ENCODE measurements around the gene METTL9. TPM values are rescaled to one million over a fixed set of nuclear protein-coding genes. Genes with fewer than 3 reads are reported as not detected.
"Not testable (repeated sequence)": the region's sequence is repeated elsewhere in the genome, so short reads cannot be mapped to it uniquely, and the experiment has no call there.

The METTL9 gene
- total RNA-seq, 1 experiment from 2014 or later, result 190 TPM

DNA sequence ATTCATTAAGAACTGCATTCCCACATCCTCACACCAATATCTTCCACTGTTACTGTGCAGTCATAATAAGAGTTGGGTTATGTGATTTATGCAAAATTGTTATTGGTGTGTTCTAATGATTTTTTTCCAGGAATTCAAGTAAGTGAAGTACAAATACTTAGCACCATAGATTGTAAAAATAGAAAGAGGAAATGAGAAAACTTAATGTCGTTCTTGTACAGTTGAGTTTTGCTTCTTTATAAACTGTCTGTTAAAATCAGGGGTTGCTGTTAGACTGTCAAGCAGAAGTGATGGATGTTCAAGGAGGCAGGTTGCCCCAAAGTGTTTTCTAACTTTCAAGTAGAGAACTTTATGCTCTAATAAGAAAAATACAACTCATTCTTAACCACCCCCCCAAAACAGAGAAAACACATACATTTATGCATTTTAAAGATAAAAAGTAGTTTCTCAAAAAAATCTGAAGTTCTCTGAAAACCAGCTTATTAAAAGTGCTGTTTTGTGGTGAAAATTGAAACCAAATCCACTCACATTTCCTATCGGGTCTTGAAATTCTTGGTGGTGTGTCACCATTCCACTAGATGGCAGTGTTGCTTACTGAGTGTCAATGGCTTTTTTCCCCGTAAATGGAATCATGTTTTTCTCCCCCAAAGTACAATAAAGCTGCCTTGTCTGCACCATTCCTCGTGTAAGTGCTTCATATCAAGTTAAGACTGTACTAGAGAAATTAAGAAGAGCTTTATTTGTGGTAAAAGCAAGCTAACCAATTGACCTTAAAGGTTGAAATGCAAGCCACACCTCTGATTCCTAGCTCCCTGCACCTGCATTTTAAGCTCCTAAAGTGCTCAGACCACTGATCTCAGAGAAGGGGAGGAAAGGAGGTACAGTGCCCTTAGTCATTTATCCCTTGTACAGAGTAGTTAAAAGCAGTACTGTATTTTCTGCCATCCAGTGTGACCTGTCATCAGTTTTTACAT is 57.7 kb downstream of the METTL9 start:
- DNase-seq (ENCODE audit: low read depth), result peak; percentile 49

DNA sequence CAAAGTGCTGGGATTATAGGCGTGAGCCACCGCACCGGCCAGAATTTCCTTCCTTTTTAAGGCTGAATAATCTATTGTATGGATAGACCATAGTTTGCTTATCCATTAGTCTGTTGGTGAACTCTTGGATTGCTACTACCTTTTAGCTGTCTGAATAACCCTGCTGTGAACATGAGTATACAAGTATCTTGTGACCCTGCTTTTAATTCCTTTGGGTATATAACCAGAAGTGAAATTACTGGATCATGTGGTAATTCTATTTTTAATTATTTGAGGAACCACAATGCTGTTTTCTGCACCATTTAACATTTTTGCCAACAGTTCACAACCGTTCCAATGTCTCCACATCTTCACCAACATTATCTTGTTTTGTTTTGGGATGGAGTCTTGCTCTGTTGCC is 59.7 kb downstream of the METTL9 start:
- no peak for DNase-seq (ENCODE audit: low read depth)

DNA sequence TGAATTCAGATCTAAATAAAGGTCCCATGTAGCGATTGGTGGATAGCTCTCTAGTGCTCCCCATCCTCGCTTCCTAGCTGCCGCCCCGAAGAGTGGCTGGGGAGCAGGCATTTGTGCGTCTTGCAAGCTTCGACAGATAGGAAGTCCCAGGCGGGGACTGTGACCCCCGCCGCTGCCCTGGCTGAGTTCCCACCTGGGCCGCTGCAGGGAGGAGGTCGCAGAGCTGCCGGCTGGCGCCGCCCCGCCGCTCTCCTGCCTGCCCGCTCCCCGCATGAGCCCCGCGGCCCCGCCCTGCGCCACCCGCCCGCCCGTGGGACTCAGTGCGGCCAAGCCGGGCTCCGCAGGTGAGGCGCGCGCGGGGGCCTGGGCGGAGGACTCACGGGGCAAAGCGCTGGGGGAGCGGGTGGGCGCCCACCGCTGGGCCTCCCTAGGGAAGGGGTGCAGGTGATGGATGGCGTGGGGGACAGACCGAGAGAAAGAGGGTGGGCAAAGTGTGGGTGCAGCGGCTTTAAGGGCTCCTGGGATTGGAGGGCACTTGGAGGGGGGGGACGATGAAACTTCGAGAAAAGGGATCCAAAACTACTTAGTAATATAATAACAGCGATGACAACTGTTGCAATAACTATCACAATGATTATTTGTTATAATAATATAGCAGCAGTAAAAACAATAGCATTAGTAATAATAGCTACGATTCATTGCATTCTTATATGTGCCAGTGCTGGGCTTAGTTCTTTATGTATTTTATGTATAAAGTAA is 64.7 kb downstream of the METTL9 start, which contains the start of gene OTOA:
Gene OTOA (plus strand): TSS at position 80 of the 759 bp plus-strand sequence. CDS start 14,547 bp downstream, outside the sequence.
- no peak for DNase-seq (ENCODE audit: low read depth)

DNA sequence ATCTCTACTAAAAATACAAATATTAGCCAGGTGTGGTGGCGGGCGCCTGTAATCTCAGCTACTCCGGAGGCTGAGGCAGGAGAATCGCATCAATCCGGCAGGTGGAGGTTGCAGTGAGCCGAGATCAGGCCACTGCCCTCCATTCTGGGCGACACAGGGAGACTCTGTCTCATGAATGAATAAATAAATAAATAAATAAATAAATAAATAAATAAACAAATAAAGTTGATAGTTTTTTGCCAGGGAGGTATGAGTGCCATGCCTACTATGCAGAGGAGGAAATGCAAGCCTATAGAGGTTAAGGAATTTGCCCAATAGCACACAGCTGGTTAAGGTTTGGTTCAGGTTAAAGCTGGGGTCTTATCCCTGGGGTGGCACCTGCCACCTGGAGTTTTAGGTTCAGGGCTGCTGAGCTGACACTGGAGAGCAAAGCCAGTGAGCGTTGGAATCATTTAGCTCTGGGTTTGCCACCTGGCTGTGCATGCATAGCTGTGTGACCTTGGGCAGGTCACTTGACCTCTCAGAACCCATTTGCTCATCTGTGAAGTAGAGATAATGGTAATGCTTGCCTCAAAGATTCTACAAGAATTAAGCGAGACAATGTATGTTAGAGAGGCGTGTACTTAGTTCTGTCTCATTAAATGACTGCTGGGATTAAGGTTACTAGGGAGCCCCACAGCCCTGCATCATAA is 65.6 kb downstream of the METTL9 start:
- no peak for DNase-seq (ENCODE audit: low read depth)

DNA sequence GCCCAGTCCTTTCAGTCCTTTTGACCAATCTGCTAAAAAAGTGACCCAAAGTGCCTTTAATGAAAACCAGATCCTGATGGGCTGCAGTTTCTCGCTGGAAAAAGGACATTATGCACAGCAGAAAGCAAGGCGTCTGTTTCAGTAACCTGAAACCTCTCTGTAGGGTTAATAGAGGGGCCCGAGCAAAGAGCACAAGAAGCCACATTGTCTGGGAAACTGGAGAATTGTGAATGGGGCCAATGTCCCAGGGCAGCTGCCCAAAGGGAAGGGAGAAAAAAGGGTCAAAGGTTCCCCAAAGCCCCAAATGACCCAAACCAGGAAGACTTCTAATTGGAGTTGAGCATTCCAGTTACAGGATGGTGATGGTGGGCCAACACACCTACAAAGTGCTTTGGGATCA is 67.4 kb downstream of the METTL9 start:
- no peak for DNase-seq (ENCODE audit: low read depth)

DNA sequence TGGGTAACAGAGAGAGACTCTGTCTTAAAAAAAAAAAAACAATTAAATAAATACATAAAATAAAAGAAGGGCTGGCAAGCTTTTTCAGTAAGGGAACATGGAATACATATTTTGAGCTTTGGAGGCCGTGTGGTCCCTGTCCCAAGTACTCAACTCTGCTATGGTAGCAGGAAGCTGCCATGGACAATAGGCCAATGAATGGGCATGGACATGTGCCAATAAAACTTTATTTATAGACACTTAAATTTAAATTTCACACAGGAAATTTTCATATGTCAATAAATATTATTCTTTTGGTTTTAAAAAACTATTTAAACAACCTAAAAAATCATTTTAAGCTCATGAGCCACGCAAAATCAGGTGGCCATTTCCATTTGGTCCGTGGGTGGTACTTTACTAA is 68.2 kb downstream of the METTL9 start:
- DNase-seq (ENCODE audit: low read depth), result no peak

DNA sequence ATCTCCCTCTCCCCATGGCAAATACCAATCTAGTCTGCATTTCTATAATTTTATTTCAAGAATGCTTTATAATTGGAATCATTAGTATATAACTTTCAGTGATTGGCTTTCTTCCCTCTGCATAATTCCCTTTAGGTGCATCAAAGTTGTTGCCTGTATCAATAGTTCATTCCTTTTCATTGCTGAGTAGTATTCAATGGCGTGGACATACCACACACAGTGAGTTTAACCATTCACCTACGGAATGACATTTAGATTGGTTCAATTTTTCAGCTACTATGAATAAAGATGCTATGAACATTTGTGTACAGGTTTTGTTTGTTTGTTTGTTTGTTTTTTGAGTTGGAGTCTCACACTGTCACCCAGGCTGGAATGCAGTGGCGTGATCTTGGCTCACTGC is 74.1 kb downstream of the METTL9 start:
- DNase-seq (ENCODE audit: low read depth), result no peak

DNA sequence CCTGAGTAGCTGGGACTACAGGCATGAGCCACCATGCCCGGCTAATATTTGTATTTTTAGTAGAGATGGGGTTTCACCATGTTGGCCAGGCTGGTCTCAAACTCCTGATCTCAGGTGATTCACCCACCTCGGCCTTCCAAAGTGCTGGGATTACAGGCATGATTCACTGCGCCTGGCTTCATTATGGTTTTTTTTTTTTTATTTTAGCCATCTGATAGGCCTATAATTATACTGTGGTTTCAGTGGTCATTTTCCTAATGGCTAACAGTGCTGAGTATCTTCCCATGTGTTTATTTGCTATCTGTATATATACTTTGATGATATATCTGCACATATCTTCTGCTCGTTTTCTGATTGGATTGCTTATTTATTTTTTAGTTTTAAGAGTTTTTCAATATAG is 75.1 kb downstream of the METTL9 start:
- peak; percentile 50 for DNase-seq (ENCODE audit: low read depth)

DNA sequence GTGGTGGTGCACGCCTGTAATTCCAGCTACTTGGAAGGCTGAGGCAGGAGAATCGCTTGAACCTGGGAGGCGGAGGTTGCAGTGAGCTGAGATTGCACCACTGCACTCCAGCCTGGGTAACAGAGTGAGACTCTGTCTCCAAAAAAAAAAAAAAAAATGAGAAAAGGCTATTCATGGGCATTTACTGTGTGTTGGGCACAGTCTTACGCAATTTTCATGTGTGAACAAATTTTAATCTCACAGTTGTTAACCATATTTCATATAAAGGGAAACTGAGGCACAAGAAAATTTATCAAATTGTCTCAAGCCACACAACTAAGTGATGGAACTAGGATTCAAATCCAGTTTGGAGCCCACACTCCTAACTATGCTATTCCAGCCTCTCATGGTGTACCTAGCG is 81.3 kb downstream of the METTL9 start:
- DNase-seq (ENCODE audit: low read depth), result not testable (repeated sequence)

DNA sequence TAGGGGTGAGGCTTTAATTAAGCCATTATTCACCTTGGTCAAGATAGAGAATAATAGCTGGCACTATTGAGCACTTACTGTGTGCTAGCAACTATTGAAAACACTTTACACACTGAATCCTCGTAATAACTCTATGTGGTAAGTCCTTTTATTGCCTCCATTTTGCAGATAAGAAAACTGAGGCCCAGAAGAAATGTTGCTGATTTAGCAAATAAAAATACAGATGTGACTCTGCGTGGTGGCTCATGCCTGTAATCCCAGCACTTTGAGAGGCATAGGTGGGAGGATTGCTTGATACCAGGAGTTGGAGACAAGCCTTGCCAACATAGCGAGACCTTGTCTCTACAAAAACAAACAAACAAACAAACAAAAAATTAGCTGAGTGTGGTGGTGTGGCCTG is 83.8 kb downstream of the METTL9 start:
- DNase-seq (ENCODE audit: low read depth), result no peak

DNA sequence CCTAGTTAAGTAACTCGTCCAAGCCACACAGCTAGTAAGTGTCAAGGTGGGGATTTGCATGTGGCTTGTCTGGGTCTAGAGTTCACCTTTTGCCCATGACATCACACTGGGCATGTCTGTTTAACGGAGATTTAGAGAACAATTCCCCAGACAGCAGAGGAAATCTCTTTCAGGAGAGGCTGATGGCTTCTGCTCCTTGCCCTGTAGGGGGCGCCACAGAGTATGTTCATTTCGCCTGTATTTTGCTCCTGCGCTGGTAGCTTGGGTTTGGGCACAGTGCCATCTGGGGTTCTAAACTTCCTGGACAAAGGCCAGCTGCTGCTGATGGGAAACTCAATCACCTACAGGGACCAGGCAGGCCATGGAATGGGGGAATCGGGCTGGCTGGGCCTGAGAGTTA is 84.8 kb downstream of the METTL9 start:
- DNase-seq (ENCODE audit: low read depth), result peak; percentile 26

DNA sequence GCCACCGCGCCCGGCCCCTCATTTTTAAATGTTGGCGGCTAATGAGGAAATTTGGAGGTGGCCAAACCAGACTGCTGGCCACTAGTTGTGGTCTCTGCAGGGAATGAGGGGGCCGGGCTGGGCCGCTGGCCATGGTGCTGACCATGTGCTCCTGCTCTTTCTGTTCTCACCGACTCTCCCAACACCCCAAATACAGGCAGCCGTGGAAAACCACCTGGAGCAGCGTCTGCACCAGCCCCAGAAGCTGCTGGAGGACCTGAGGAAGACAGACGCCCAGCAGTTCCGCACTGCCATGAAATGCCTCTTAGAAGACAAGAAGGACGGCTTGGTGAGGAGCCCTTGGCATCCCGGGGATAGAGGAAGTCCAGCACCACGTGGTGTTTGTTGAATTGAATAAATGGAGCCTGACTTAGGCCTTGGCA is 85.7 kb downstream of the METTL9 start:
- DNase-seq (ENCODE audit: low read depth), result no peak

DNA sequence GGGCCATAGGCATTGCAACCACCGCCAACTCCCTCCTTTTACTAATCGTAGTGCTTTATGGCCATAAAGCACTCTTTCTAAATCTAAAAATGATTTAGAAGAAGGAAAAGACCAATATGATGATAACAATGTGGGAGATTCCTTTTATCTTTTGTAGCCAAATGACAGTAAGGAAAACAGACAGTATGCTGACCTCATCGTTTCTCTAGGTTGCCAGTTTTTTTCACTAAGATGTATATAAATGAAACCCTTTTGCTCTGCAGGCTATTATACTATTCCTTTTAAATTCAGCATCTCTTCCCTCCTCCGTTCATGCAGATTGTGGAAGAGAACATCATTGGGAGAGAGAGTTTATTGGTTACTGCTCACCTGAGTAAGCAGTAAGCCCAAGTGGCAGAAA is 89.7 kb downstream of the METTL9 start:
- DNase-seq (ENCODE audit: low read depth), result no peak

DNA sequence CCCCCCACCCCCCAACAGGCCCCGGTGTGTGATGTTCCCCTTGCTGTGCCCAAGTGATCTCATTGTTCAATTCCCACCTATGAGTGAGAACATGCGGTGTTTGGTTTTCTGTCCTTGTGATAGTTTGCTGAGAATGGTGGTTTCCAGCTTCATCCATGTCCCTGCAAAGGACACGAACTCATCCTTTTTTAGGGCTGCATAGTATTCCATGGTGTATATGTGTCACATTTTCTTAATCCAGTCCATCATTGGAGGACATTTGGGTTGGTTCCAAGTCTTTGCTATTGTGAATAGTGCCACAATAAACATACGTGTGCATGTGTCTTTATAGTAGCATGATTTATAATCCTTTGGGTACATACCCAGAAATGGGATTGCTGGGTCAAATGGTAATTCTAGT is 91.6 kb downstream of the METTL9 start:
- not testable (repeated sequence) for DNase-seq (ENCODE audit: low read depth)

DNA sequence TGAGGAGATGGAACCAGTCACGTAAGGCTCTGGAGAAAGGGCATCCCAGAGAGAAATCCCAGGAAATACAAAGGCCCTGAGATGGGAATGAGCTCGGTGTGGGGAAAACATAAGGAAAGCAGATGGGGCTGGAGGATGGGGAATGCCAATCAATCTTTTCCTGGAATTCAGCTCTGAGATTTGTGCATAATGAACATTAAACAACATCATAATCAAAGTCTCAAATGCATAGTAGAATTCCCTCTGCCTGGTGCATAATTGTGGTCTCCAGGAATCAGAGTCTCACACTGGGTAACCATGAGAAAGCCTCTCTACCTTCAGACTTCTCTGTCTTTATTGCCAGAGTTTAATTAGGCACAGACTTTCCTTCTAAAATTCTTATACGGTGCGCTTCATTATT is 95.2 kb downstream of the METTL9 start:
- no peak for DNase-seq (ENCODE audit: low read depth)

DNA sequence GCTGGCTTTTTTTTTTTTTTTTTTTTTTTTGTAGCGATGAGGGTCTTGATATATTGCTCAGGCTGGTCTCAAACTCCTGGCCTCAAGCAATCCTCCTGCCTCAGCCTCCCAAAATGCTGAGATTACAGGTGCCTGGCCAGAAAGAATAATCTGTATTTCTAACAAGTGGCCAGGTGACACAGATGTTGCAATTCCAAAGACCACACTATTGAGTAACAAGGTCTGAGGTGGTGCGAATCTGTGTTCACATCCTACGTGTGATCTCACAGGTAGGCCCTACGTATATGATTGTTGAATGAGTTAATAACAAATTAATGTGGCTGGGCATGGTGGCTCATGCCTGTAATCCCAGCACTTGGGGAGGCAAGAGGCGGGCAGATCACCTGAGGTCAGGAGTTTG is 97.7 kb downstream of the METTL9 start:
- no peak for DNase-seq (ENCODE audit: low read depth)

DNA sequence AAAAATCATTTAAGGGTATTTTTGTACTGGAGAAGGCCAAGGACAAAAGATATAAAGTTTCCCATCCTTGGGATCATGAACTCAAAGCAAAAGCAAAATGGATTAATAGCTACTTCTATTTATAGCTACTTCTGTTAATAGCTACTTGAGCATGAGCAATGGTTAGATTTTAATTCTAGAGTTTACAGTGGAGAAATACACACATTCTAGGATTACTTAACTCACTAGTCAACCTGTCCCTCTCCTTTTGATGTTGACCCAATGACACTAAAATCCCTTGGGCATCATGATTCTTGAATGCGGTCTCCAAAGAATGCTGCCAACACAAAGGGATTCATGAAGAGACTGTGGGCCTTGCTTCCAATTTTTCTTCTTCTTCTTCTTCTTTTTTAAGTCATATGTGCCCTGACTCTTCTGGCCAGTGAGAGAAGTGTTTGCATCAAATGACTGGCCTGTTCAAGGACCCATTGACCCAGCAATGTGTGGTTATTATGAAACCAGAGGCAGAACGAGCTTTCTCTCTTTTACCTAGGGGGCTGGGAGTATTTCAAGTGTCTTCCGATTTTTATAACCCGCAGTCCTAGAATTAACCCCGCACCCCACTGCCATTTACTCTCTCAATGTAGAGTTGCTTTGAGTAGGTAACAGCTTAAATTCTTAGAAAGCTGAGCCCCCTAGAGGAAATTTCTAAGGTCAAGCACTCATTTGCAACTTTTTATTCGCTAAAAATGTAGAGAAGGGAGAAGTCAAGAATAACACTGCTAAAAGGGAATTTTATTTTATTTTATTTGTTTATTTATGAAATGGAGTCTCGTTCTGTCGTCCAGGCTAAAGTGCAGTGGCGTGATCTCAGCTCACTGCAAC is 99.0 kb downstream of the METTL9 start:
- DNase-seq (ENCODE audit: low read depth), result no peak

DNA sequence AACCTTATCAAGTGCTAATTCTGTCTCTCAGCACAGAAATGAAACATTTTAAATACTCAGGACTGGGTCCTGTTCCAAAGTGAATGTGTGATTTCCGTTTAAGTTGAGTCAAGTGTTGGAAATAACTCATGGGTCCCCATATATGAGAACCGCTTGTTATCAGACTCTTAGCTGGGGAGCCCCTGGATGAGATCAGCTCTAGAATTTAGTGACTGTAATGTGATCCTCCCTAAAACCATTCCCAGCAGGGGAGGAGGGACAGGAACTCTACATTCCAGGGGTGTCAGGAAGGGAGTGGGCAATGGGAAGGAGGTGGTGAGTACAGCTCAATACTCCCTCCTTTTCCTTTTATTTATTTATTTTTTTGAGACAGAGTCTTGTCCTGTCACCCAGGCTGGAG is 101.9 kb downstream of the METTL9 start:
- DNase-seq (ENCODE audit: low read depth), result no peak

DNA sequence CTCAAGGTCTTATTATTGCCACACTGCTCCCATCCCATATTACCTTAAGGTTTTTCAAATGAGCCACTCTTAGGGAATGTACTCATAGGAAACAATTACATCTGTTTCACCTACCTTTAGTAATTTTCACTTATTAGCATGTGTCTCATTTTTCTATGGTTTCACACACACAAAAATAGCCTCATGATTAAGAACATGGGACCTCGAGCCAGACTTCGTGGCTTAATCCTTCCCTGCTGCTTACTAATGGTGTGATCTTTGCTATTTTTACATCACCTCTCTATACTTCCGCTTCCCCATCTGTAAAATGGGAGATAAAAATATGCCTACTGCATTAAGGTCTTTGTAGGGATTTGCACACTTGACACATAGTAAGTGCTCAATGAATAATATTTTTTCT is 102.9 kb downstream of the METTL9 start:
- no peak for DNase-seq (ENCODE audit: low read depth)

DNA sequence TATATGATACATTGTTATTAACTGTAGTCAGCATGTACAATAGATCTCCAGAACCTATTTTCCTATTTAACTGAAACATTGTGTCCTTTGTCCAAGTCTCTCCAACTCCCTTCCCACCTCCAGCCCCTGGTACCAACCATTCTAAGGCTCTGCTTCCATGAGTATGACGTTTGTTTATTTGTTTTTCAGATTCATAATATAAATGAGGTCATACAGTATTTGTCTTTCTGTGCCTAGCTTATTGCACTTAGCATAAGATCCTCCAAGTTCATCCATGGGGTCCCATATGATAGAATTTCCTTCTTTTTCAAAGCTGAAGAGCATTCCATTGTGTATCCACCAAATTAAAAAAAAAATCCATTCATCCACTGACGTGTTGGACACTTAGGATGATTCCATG is 103.8 kb downstream of the METTL9 start:
- no peak for DNase-seq (ENCODE audit: low read depth)

DNA sequence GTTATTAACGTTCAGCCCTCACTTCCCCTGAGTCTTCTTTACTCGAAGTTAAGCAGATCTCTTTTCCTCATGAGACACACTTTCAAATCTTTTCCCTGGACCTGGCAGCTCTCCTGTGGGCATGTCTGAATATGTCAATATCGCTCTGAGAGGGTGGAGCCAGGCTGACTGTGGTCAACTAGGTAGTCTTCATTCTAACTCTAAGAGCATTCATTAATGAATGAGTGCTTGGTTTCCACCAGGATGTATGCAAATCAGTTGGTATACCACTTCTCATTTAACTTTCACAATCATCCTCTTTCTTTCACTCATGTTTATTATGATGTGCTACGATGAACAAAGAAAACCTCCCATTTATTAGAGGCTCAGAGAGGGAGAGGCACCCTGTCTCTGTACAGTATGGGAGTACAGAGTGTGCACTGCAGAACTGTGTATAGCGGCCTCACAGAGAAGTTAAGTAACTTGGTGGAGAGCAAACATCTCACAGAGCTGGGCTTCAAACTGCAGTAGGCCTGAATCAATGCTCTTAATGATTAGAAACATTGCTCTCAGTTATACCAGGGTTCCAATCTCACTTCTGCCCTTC is 104.3 kb downstream of the METTL9 start:
- DNase-seq (ENCODE audit: low read depth), result no peak

All from LHCN-M2 (cell line).